CD4-positive, alpha-beta T cell treated with Interleukin-6 at 100 ng/mL for 8 hours (primary cell): ENCODE data around the gene NPR3.

Experiments used
- DNase-seq: peaks from one replicate; pipeline ENCODE4 v3.0.0-alpha.2; 2020; ENCODE audit warnings: mixed read lengths, low spot score

NPR3 gene

GRCh38 chr5:32810804-32811203 lies 99.7 kb downstream of the NPR3 start:
- DNase-seq: no peak

DNA sequence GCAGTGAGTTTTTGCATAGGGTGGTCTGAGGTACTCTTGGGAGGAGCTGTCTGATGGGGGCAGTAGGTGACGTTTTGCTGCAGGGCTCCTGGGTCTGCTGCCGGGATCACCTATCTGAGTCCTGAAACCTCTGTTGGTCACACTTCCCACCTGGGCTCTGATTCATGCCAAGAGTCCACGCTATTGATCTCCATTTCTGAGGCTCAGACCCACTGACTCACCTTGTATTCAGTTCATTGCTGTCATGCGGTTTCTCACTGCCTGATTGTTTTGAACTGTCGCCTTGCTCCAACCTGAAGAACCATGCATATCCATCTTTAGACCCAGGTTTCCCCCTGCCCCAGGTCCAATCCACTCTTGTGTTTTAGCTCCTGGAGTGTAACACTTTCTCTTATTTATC lies 101.3 kb downstream of the NPR3 start:
- no peak for DNase-seq

DNA sequence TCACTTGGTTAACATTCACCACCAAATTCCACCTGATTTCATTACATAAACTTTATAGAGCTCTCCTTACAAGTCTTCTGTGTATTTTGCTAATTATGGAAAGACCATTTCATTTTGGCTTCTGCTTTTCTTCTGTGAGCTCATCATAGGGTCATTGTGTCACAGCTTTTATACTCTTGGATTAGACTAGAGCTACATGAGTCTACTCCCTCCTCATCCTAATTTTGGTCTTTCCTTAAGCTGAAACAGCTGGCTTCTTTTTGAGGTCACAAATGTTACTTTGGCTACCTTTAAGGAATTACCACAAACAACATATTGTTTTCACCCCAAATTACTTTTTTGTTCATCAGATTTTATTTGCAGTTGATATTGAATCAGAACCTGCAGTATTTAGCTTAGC lies 103.0 kb downstream of the NPR3 start:
- no peak for DNase-seq

DNA sequence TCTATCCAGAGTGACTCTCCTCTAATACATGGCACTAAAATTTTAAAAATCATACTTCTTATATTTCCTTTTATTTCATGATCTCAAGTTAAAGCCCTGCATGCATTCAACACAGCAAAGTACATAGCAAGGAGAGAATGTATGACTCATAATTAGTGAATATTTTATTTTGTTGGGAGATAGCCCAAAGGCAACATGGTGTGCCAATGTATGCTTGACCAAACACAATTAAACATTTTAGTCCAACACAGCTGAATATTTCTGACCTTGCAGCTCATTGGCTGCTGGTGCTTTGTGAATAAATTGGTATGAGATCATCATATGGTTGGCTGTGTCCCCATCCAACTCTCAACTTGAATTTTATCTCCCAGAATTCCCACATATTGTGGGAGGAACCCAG lies 103.5 kb downstream of the NPR3 start:
- no peak for DNase-seq

- no peak for DNase-seq
These were observed 116.9 kb downstream of the NPR3 start for GRCh38 chr5:32827981-32828380.

DNA sequence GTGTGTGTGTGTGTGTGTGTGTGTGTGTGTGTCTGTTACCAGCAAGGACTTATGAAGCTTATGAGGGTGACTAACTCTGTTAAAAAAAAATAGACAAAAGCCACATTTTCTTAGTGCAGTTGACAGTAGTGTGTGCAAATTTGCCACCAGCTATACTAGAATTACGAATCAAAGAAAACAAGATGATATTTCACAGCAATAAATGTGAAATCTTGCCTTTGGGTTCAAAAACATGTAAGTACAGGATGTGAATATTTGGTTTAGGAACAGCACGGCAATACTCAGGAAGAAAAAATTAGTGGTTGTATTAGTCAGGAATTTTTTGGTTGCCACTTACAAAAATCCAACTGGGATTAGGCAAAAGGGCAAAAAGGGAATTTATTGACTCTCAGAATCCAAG lies 117.4 kb downstream of the NPR3 start:
- DNase-seq: no peak

- no peak for DNase-seq
These were observed 120.5 kb downstream of the NPR3 start for GRCh38 chr5:32831624-32832023.

DNA sequence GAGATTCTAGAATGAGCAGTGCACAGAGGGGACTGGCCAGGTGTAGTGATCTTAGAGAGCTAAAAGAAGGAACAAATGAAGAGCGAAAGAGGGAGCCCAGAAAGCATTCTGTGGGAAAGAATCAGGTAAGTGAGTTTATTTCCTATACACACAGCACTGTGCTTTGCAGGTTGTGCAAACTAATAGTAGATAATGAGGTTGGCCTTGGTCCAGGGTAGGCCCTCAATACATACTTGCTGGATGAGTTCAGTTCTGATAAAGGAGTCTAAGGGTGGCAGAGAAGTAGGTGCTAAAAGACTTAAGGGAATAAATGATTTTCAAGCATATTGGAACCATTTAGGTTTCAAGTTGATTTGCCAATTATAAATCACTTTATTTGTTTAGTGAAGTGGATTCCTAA lies 122.0 kb downstream of the NPR3 start:
- DNase-seq: no peak

DNA sequence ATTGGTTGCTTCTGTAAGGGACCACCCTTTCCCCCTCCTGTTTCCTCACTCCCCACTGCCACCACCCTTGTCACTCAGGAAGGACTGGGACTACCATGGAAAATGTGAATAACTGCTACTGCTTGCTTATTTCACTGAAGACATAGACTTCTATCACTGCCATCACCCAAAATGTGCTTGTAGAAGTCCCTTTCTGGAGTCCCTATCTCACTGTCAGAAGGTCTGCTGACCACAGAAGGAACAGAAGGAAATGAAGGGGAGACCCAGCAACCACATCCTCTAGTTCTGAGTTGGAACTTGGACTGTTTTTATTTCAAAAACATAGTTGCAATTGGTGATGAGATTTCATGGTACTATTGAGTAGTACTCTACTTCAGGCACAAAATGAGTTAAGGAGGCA lies 122.5 kb downstream of the NPR3 start:
- no peak for DNase-seq

GRCh38 chr5:32834251-32834650 lies 123.1 kb downstream of the NPR3 start:
- DNase-seq: no peak

GRCh38 chr5:32836176-32836575 lies 125.1 kb downstream of the NPR3 start:
- DNase-seq: no peak

GRCh38 chr5:32837211-32837610 lies 126.1 kb downstream of the NPR3 start:
- no peak for DNase-seq

DNA sequence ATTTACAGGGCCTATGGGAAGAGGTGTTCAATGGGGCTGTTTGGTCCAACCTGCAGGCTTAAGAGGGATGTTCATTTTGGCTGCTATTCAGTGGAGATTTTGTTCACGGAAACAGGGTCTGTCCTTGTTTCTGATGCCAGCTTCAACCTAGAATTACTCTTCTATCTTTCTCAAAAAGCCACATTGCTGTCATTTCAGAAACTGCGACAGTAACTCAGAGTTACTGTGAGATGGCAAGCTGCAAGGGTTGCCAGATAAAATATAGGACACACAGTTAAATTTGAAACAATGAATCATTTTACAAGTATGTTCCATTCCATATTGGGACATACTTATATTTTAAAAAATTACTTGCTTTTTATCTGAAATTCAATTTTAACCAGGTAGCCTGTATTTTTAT lies 128.0 kb downstream of the NPR3 start:
- DNase-seq: no peak

DNA sequence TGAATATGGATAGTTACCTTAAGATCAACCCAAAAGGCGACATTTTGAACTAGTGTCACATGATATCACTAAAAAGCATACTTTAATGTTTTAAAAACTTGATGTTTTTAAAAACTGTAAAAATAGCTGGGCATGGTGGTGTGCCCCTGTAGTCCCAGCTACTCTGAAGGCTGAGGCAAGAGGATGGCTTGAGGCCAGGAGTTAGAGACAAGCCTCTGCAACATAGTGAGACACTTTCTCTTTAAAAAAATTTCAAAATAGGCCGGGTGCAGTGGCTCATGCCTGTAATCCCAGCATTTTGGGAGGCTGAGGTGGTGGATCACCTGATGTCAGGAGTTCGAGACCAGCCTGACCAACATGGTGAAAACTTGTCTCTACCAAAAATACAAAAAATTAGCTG lies 129.5 kb downstream of the NPR3 start:
- no peak for DNase-seq
